Panc1 (cell line): Measurements from ENCODE around the gene GRID1.

Source experiments
- SIN3A ChIP-seq: IDR thresholded peaks from 2 replicates; pipeline ENCODE4 v1.6.1; 2012; ENCODE audit warnings: low read depth, mild to moderate bottlenecking, low read length, moderate library complexity, borderline replicate concordance; ENCODE audit not compliant: insufficient read depth
- TF ChIP-seq, protein P1 (sequence below): fragments of 450-650 bp; IDR thresholded peaks from 2 replicates; pipeline ENCODE4 v1.5.1; 2017; ENCODE audit warnings: mild to moderate bottlenecking

- TF ChIP-seq, protein P1, sequence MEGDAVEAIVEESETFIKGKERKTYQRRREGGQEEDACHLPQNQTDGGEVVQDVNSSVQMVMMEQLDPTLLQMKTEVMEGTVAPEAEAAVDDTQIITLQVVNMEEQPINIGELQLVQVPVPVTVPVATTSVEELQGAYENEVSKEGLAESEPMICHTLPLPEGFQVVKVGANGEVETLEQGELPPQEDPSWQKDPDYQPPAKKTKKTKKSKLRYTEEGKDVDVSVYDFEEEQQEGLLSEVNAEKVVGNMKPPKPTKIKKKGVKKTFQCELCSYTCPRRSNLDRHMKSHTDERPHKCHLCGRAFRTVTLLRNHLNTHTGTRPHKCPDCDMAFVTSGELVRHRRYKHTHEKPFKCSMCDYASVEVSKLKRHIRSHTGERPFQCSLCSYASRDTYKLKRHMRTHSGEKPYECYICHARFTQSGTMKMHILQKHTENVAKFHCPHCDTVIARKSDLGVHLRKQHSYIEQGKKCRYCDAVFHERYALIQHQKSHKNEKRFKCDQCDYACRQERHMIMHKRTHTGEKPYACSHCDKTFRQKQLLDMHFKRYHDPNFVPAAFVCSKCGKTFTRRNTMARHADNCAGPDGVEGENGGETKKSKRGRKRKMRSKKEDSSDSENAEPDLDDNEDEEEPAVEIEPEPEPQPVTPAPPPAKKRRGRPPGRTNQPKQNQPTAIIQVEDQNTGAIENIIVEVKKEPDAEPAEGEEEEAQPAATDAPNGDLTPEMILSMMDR, result no peak
- no peak for TF ChIP-seq SIN3A
These were observed 177.6 kb downstream of the GRID1 start for GRCh38 chr10:86188796-86189558.
